CD4-positive, alpha-beta memory T cell (primary cell): ENCODE results near the gene ATG10. TPM values are rescaled to one million over a fixed set of nuclear protein-coding genes. Genes with fewer than 3 reads are reported as not detected.
A peak's percentile ranks its signal among the peaks of the same experiment; 100 is the strongest.
"Not testable (repeated sequence)": the region's sequence is repeated elsewhere in the genome, so short reads cannot be mapped to it uniquely, and the experiment has no call there.

Experiments
- CTCF ChIA-PET: fragments of 350-600 bp; sonication (Branson Sonifier 250); formaldehyde crosslinking; loops from one replicate; lab custom pipeline; 2021; ENCODE audit warnings: inconsistent platforms; ENCODE audit not compliant: partially characterized antibody; lab: Charles Lee
- POLR2A ChIA-PET: fragments of 350-600 bp; sonication (Branson Sonifier 250); formaldehyde crosslinking; loops from one replicate; lab custom pipeline; 2021; ENCODE audit not compliant: partially characterized antibody; lab: Charles Lee
- DNase-seq, 5 donors: peaks; one replicate each; pipeline versions ENCODE4 v3.0.0 to v3.0.0-alpha.2; 2020 to 2022; ENCODE audit warnings: mixed read lengths in 1 of 5
- H3K27ac ChIP-seq: one replicate; pipeline ENCODE4 v1.7.0; 2013; ENCODE audit warnings: low read depth, low read length
- H3K27me3 ChIP-seq: 2 replicates; pipeline ENCODE4 v1.7.0; 2013; ENCODE audit warnings: mild to moderate bottlenecking, low read length, moderate library complexity; ENCODE audit not compliant: insufficient read depth
- H3K36me3 ChIP-seq: 2 replicates; pipeline ENCODE4 v1.7.0; 2013; ENCODE audit warnings: mild to moderate bottlenecking, low read length, moderate library complexity; ENCODE audit not compliant: insufficient read depth
- H3K4me1 ChIP-seq: 2 replicates; pipeline ENCODE4 v1.7.0; 2013; ENCODE audit warnings: mild to moderate bottlenecking, low read length, moderate library complexity; ENCODE audit not compliant: insufficient read depth
- H3K4me3 ChIP-seq, 2 donors: one replicate each; pipeline ENCODE4 v1.7.0; 2013; ENCODE audit warnings: low read length in 2 of 2, mild to moderate bottlenecking in 1 of 2
- H3K9me3 ChIP-seq, 2 donors: one replicate each; pipeline ENCODE4 v1.7.0; 2013; ENCODE audit warnings: low read length in 2 of 2, control low read depth in 1 of 2; ENCODE audit not compliant: control insufficient read depth in 1 of 2
- H3K27ac Mint-ChIP-seq, 7 donors: one replicate each; pipeline ENCODE4 v1.8.0; 2020 to 2021; ENCODE audit warnings: mixed read lengths in 7 of 7, mild to moderate bottlenecking in 6 of 7, inconsistent platforms in 3 of 7, moderate library complexity in 3 of 7
- H3K27me3 Mint-ChIP-seq, 2 donors: one replicate each; pipeline ENCODE4 v1.8.0; 2020 to 2021; ENCODE audit warnings: mixed read lengths in 2 of 2
- H3K36me3 Mint-ChIP-seq, 2 donors: one replicate each; pipeline ENCODE4 v1.8.0; 2020 to 2021; ENCODE audit warnings: mixed read lengths in 2 of 2, inconsistent platforms in 1 of 2, mild to moderate bottlenecking in 1 of 2
- H3K4me1 Mint-ChIP-seq, 4 donors: one replicate each; pipeline ENCODE4 v1.8.0; 2020 to 2021; ENCODE audit warnings: mixed read lengths in 4 of 4, mild to moderate bottlenecking in 1 of 4
- H3K4me3 Mint-ChIP-seq, 8 donors: one replicate each; pipeline ENCODE4 v1.8.0; 2020 to 2021; ENCODE audit warnings: mixed read lengths in 8 of 8, mild to moderate bottlenecking in 7 of 8, moderate library complexity in 6 of 8, inconsistent platforms in 3 of 8
- H3K9me3 Mint-ChIP-seq, 8 donors: one replicate each; pipeline ENCODE4 v1.8.0; 2020 to 2021; ENCODE audit warnings: mixed read lengths in 8 of 8, mild to moderate bottlenecking in 5 of 8, inconsistent platforms in 3 of 8, moderate library complexity in 1 of 8
- intact Hi-C: fragments of 100-400 bp; cut with micrococcal nuclease; formaldehyde crosslinking; loops from one replicate; pipeline ENCODE4 v1.15.1; 2023
- polyA plus RNA-seq, 2 donors: library from polyadenylated mRNA; unstranded; fragments of 300-500 nt; fragmentation: Illumina TruSeq; gene quantifications; one replicate each; pipeline ENCODE4 v1.2.3, GENCODE V29; 2021
- total RNA-seq, 2 experiments: library from RNA; stranded (reverse); gene quantifications; one replicate each; pipeline ENCODE4 v1.2.3, GENCODE V29; 2021

ATG10 gene
- total and polyA plus RNA-seq, 4 experiments from 2014 or later = 7.3 to 10.5 (median 7.7) TPM

GRCh38 chr5:82068042-82068441 is 96.2 kb downstream of the ATG10 start:
- H3K4me1 ChIP-seq, H3K9me3 ChIP-seq, H3K4me1 Mint-ChIP-seq, H3K36me3 Mint-ChIP-seq, POLR2A ChIA-PET, H3K9me3 Mint-ChIP-seq, H3K36me3 ChIP-seq, DNase-seq, H3K27me3 Mint-ChIP-seq, H3K4me3 ChIP-seq, H3K27ac ChIP-seq, H3K27me3 ChIP-seq: not testable (repeated sequence)
- intact Hi-C loops = loop anchor here (10.0 kb wide), 1 partner anchor 213 kb away; no protein-coding TSS in a partner anchor
- Mint-ChIP-seq H3K4me3 (peak overlapping the region in 7 of 8 donors; percentile 34 to 71 (median 62)), H3K27ac (peak overlapping the region in 3 of 7 donors; percentile 36 to 77 (median 52))
- CTCF ChIA-PET = interaction anchor here (0.7 kb wide), 1 partner anchor 767 kb away, joined by 3 read pairs; the partner anchor contains the start of gene ZCCHC9

DNA sequence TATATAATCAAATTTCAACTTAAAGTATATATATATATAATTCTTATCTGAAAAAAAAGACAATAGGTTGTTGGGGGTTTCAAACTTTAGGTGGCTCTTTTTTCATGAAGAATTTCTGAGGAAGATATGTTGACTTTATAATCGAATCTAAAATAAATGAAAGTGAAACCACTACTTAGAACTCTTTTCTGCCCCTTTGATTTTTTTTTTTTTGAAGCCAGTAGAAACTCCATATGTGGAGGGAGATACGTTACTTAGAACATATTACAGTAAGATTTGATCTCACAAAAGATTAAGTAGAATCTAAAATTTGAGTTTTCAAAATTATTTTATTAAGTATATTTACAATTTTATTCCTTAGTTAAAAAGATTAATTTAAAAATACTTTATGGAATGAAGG is 96.9 kb downstream of the ATG10 start:
- Histone ChIP-seq H3K27me3 (no peaks in the 10 kb centered on the region), H3K36me3 (no peaks in the 10 kb centered on the region), H3K4me3 (no peak overlapping the region), H3K27ac (no peak overlapping the region), H3K4me1 (no peaks in the 10 kb centered on the region), H3K9me3 (no peaks in the 10 kb centered on the region)
- Mint-ChIP-seq H3K27me3 (no peaks in the 10 kb centered on the region), H3K4me1 (peaks cover 1 to 4% (median 4%) of the 10 kb centered on the region in 4 donors), H3K9me3 (no peaks in the 10 kb centered on the region), H3K4me3 (peak overlapping the region; percentile 45 to 81 (median 70)), H3K36me3 (no peaks in the 10 kb centered on the region), H3K27ac (peak overlapping the region in 4 of 7 donors; percentile 20 to 85 (median 60))
- ChIA-PET CTCF (no interaction called here), POLR2A (no interaction called here)
- peak in 4 of 5 donors; percentile 9 to 38 (median 18) for DNase-seq
- intact Hi-C loops = loop anchor here (10.0 kb wide), 1 partner anchor 214 kb away; no protein-coding TSS in a partner anchor

- no peak overlapping the region for H3K4me3 Mint-ChIP-seq
- ChIA-PET POLR2A (no interaction called here), CTCF (no interaction called here)
- H3K36me3 Mint-ChIP-seq = peaks cover 0 to 2% of the 10 kb centered on the region in 2 donors
- no peaks in the 10 kb centered on the region for H3K9me3 Mint-ChIP-seq
- Histone ChIP-seq H3K4me3 (no peak overlapping the region), H3K27me3 (no peaks in the 10 kb centered on the region), H3K36me3 (no peaks in the 10 kb centered on the region), H3K27ac (no peak overlapping the region), H3K4me1 (no peaks in the 10 kb centered on the region), H3K9me3 (no peaks in the 10 kb centered on the region)
- H3K27ac Mint-ChIP-seq = no peak overlapping the region
- H3K27me3 Mint-ChIP-seq = no peaks in the 10 kb centered on the region
- DNase-seq = no peak
- peaks cover 1 to 4% (median 4%) of the 10 kb centered on the region in 4 donors for H3K4me1 Mint-ChIP-seq
- intact Hi-C loops = no loop called here
Observed at GRCh38 chr5:82072138-82072537, 100.3 kb downstream of the ATG10 start.

DNA sequence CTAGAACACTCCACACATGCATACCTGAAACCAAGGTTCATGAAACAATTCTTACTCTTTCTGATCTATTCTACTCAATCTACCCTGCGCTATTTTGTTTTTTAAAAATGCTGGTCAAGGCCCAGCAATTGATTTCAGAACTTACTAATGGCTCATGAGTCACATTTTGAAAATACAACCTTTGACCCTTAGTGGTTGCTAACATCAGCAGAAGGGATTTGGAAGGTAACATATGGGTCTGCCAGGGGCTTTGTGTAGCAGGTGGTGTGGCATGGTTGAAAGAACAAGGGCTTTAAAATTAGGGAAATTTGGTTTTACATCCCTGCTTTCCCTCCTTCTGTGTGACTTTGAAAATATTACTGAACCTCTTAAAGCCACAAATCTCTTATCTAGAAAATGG is 101.4 kb downstream of the ATG10 start:
- Mint-ChIP-seq H3K36me3 (peaks cover 6% of the 10 kb centered on the region in 2 donors), H3K27ac (no peak overlapping the region), H3K9me3 (no peaks in the 10 kb centered on the region), H3K27me3 (no peaks in the 10 kb centered on the region), H3K4me3 (no peak overlapping the region), H3K4me1 (peaks cover under 1 to 2% (median 1%) of the 10 kb centered on the region in 4 donors)
- H3K4me1 ChIP-seq = no peaks in the 10 kb centered on the region
- H3K36me3 ChIP-seq = no peaks in the 10 kb centered on the region
- CTCF ChIA-PET = no interaction called here
- no peak overlapping the region for H3K27ac ChIP-seq
- DNase-seq = no peak
- H3K9me3 ChIP-seq = no peaks in the 10 kb centered on the region
- no peak overlapping the region for H3K4me3 ChIP-seq
- no peaks in the 10 kb centered on the region for H3K27me3 ChIP-seq
- intact Hi-C loops = no loop called here
- POLR2A ChIA-PET = no interaction called here

GRCh38 chr5:82074950-82075349 is 103.1 kb downstream of the ATG10 start:
- H3K4me1 ChIP-seq = no peaks in the 10 kb centered on the region
- Mint-ChIP-seq H3K4me3 (no peak overlapping the region), H3K27ac (no peak overlapping the region), H3K4me1 (no peaks in the 10 kb centered on the region), H3K36me3 (peaks cover 14 to 18% of the 10 kb centered on the region in 2 donors), H3K27me3 (no peaks in the 10 kb centered on the region), H3K9me3 (peaks cover 0 to 7% (median 3%) of the 10 kb centered on the region in 8 donors)
- no peaks in the 10 kb centered on the region for H3K36me3 ChIP-seq
- no peaks in the 10 kb centered on the region for H3K9me3 ChIP-seq
- no peak for DNase-seq
- H3K4me3 ChIP-seq = no peak overlapping the region
- POLR2A ChIA-PET = no interaction called here
- CTCF ChIA-PET = interaction anchor here (1.2 kb wide), 1 partner anchor 12 kb away, joined by 3 read pairs; no protein-coding TSS in a partner anchor
- H3K27me3 ChIP-seq = no peaks in the 10 kb centered on the region
- intact Hi-C loops = no loop called here
- no peak overlapping the region for H3K27ac ChIP-seq

DNA sequence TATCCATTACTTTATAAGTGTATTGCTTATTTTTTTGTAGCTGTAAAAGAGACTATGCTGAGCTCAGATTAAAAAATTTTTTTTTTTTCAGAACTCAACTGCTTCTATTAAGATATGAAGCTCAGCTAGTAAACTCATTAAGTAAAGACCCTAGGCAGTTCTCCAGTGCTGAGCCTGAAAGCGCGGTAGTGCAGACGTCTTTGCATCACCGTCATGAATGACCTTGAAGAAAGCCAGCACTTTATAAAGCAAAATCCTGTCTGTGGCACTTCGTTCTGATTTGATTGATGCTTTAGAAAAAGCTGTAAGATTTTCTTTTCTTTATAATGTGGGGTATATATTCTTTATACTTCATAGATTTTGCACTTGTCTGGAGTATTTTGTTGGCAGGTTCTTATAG is 105.7 kb downstream of the ATG10 start:
- CTCF ChIA-PET = no interaction called here
- intact Hi-C loops = no loop called here

GRCh38 chr5:82091617-82092016 is 119.8 kb downstream of the ATG10 start:
- Histone ChIP-seq H3K27me3 (no peaks in the 10 kb centered on the region), H3K27ac (no peak overlapping the region), H3K4me1 (no peaks in the 10 kb centered on the region), H3K9me3 (no peaks in the 10 kb centered on the region), H3K36me3 (no peaks in the 10 kb centered on the region), H3K4me3 (no peak overlapping the region)
- Mint-ChIP-seq H3K4me1 (peaks cover 0 to 3% (median 2%) of the 10 kb centered on the region in 4 donors), H3K4me3 (no peak overlapping the region), H3K9me3 (peaks cover 0 to 34% (median 20%) of the 10 kb centered on the region in 8 donors), H3K27ac (no peak overlapping the region), H3K27me3 (no peaks in the 10 kb centered on the region), H3K36me3 (peaks cover 15 to 41% of the 10 kb centered on the region in 2 donors)
- intact Hi-C loops = no loop called here
- POLR2A ChIA-PET = no interaction called here
- DNase-seq = no peak
- CTCF ChIA-PET = no interaction called here

More for the DNA sequence above, 105.7 kb downstream of the ATG10 start:
- peaks cover 22 to 32% of the 10 kb centered on the region in 2 donors for H3K36me3 Mint-ChIP-seq
- no peaks in the 10 kb centered on the region for H3K4me1 Mint-ChIP-seq
- H3K27me3 Mint-ChIP-seq = no peaks in the 10 kb centered on the region
- peaks cover 3 to 19% (median 7%) of the 10 kb centered on the region in 8 donors for H3K9me3 Mint-ChIP-seq
- Histone ChIP-seq H3K36me3 (no peaks in the 10 kb centered on the region), H3K4me1 (no peaks in the 10 kb centered on the region), H3K4me3 (no peak overlapping the region), H3K27ac (no peak overlapping the region), H3K27me3 (no peaks in the 10 kb centered on the region), H3K9me3 (no peaks in the 10 kb centered on the region)
- H3K27ac Mint-ChIP-seq = no peak overlapping the region
- POLR2A ChIA-PET = no interaction called here
- H3K4me3 Mint-ChIP-seq = no peak overlapping the region
- no peak for DNase-seq
